ENCODE data around the gene MYOT. TPM values are rescaled to one million over a fixed set of nuclear protein-coding genes. Genes with fewer than 3 reads are reported as not detected.
A peak's percentile ranks its signal among the peaks of the same experiment; 100 is the strongest.

MYOT gene
- total RNA-seq, 1 donor, result not detected

DNA sequence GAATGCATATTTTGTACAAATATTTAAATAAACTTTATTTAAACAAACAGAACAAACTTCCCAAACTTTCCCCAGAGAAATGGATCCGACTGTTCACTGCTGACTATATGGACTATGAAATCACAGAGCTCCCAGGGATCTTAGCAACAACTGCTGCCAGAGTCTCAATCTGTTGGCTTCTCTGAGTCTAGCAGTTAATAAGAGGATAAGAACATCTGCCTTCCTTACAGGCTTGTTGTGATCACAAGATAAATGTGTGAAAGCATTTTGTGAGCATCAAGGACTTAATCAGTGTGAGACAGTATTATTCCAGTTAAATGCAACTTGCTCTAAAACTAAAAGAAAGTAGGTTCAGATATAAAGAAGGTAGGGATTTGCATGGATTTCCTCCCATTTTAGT is 31.4 kb upstream of the MYOT start:
- TF ChIP-seq, protein P1, sequence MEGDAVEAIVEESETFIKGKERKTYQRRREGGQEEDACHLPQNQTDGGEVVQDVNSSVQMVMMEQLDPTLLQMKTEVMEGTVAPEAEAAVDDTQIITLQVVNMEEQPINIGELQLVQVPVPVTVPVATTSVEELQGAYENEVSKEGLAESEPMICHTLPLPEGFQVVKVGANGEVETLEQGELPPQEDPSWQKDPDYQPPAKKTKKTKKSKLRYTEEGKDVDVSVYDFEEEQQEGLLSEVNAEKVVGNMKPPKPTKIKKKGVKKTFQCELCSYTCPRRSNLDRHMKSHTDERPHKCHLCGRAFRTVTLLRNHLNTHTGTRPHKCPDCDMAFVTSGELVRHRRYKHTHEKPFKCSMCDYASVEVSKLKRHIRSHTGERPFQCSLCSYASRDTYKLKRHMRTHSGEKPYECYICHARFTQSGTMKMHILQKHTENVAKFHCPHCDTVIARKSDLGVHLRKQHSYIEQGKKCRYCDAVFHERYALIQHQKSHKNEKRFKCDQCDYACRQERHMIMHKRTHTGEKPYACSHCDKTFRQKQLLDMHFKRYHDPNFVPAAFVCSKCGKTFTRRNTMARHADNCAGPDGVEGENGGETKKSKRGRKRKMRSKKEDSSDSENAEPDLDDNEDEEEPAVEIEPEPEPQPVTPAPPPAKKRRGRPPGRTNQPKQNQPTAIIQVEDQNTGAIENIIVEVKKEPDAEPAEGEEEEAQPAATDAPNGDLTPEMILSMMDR (IDR thresholded peaks at IDR 0.05; ENCODE audit: insufficient read depth, low read length), result no peak
- no peak overlapping the region for H3K4me3 ChIP-seq (ENCODE audit: low read depth, low read length)
- no peak for DNase-seq (ENCODE audit: low read depth)

DNA sequence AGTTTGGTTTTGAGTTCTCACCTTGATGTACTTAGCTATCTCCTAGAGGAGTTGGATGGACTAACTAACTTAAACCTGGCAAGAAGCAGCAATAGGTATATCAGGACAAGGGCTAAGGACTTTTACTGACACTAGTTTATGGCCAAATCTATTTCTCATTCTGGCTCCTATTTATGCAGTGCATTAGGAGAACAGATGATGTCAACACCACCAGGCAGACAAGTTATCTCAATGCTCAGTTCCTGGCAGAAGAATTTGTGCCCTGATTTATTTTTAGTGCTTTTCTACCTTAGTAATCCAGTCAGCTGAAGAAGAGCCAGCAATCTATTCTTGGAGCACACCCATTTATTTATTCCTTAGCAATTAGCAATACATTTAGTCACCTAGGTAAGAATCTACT is 30.7 kb upstream of the MYOT start:
- H3K4me3 ChIP-seq (ENCODE audit: low read depth, low read length), result no peak overlapping the region
- DNase-seq (ENCODE audit: low read depth), result peak; percentile 54
- TF ChIP-seq, protein P1 (IDR thresholded peaks at IDR 0.05; ENCODE audit: insufficient read depth, low read length), result no peak

DNA sequence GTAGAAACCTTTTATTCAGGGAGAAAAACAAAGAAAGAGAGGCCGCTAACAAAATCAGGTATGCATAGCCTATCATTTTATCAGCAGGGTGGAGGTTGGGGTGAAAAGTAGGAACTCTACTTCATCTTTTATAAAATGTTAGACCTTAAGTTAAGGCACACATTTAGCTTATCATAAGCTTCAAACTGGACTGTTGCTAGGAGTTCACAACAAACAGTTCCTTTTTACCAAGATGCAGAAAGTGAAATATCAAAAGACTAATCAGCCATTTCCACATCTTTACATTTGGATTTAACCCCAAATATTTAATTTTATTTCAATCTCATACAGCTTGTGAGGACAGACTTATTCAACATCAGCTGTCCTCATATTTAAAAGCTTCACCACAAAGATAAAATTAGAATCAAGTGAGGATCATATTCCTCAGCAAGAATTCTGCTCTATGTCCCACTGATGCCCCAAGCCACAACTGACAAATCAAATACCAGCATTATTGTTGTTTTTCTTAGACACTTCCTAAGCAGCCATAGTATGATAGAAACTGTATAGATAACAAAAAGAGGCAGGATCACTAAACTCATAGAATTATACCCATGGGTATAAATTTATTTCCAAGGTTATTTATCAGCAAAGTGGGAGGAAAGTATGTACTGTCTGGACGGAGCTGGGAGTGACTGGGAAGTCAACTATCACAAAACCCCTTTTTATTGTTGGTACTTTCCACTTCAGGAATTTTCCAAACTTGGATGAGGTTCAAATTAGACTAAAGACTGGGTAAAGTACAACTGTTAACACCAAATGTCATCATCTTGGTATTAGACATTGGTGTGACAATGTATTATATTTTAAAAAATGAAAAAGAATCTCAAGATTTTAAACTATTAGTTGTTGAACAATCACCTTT is 29.9 kb upstream of the MYOT start:
- H3K4me3 ChIP-seq (ENCODE audit: low read depth, low read length), result no peak overlapping the region
- DNase-seq (ENCODE audit: low read depth), result peak; percentile 27
- TF ChIP-seq, protein P1 (IDR thresholded peaks at IDR 0.05; ENCODE audit: insufficient read depth, low read length), result no peak

GRCh38 chr5:137838976-137839375 is 28.7 kb upstream of the MYOT start:
- H3K4me3 ChIP-seq (ENCODE audit: low read depth, low read length), result no peak overlapping the region
- DNase-seq (ENCODE audit: low read depth), result no peak
- TF ChIP-seq, protein P1 (IDR thresholded peaks at IDR 0.05; ENCODE audit: insufficient read depth, low read length), result no peak

GRCh38 chr5:137842296-137842695 is 25.4 kb upstream of the MYOT start:
- TF ChIP-seq, protein P1 (IDR thresholded peaks at IDR 0.05; ENCODE audit: insufficient read depth, low read length), result no peak
- no peak overlapping the region for H3K4me3 ChIP-seq (ENCODE audit: low read depth, low read length)
- no peak for DNase-seq (ENCODE audit: low read depth)

DNA sequence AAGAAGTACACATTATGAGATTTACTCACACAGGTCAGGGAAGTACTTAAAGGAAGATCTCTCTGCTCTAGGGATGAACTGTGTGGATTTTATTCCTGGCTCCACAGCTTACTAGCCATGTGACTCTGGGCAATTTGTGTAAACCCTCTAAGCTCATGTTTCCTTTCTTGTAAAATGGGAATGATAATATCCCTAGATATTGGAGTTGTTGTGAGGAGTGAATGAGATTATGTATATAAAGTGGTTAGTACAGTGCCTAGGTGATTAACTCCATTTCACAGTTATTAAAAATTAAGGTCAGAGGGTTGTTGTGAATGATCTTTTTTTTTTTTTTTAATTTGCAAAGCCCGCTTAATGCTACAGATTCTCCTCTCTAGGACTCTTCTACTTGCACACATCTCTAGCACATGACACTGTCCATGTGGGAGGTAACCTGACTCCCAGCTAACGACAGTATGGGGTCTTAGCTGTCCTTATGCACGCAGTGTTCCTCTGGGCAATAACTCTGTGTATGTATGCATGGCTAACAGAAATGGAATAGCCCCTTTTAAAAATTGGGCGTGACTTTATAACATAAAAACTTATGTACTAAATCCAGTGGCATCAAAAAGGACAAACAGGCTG is 23.9 kb upstream of the MYOT start:
- H3K4me3 ChIP-seq (ENCODE audit: low read depth, low read length), result no peak overlapping the region
- DNase-seq (ENCODE audit: low read depth), result no peak
- TF ChIP-seq, protein P1 (IDR thresholded peaks at IDR 0.05; ENCODE audit: insufficient read depth, low read length), result no peak
